ENCODE results near the gene SLC25A1. TPM values are rescaled to one million over a fixed set of nuclear protein-coding genes. Genes with fewer than 3 reads are reported as not detected.

SLC25A1 gene
- total RNA-seq, 1 experiment from 2014 or later = 162 TPM

GRCh38 chr22:19193879-19194278 is 15.3 kb upstream of the SLC25A1 start:
- Histone ChIP-seq H3K27ac (ENCODE audit: low read length) (no peak overlapping the region), H3K4me3 (ENCODE audit: low read depth in 2 of 2, low read length in 2 of 2) (no peak overlapping the region), H3K4me1 (ENCODE audit: control insufficient read depth, insufficient read depth, low read length) (no peaks in the 10 kb centered on the region), H3K36me3 (ENCODE audit: control insufficient read depth, insufficient read depth, low read length) (no peaks in the 10 kb centered on the region), H3K27me3 (ENCODE audit: control insufficient read depth, insufficient read depth, low read length) (no peaks in the 10 kb centered on the region), H3K9me3 (ENCODE audit: control insufficient read depth, insufficient read depth, low read depth, low read length) (no peaks in the 10 kb centered on the region)
- ChIA-PET POLR2A (no interaction called here), CTCF (no interaction called here)
- no TSS peak for BruUV-seq (replicated peaks)
- in situ Hi-C loops (cut with HindIII; ENCODE audit: low pct_unique_long_range_greater_than_20kb, low sequenced_read_pairs) (no loop called here), intact Hi-C loops (cut with micrococcal nuclease; ENCODE audit: unreplicated experiment) (no loop called here)
- ATAC-seq = no peak
- TF ChIP-seq TCF7L2 (IDR thresholded peaks at IDR 0.05; ENCODE audit: low read depth, low read length) (no peak), SIN3A (IDR thresholded peaks at IDR 0.05; ENCODE audit: borderline replicate concordance, insufficient read depth, low read depth, low read length) (no peak), REST (IDR thresholded peaks at IDR 0.05; ENCODE audit: insufficient read depth in 1 of 2, low read depth in 2 of 2, low read length in 1 of 2) (no peak), POLR2AphosphoS5 (IDR thresholded peaks at IDR 0.05; ENCODE audit: low read depth, low read length) (no peak)
- TF ChIP-seq, protein P1, sequence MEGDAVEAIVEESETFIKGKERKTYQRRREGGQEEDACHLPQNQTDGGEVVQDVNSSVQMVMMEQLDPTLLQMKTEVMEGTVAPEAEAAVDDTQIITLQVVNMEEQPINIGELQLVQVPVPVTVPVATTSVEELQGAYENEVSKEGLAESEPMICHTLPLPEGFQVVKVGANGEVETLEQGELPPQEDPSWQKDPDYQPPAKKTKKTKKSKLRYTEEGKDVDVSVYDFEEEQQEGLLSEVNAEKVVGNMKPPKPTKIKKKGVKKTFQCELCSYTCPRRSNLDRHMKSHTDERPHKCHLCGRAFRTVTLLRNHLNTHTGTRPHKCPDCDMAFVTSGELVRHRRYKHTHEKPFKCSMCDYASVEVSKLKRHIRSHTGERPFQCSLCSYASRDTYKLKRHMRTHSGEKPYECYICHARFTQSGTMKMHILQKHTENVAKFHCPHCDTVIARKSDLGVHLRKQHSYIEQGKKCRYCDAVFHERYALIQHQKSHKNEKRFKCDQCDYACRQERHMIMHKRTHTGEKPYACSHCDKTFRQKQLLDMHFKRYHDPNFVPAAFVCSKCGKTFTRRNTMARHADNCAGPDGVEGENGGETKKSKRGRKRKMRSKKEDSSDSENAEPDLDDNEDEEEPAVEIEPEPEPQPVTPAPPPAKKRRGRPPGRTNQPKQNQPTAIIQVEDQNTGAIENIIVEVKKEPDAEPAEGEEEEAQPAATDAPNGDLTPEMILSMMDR (IDR thresholded peaks at IDR 0.05) = no peak
- no peak for DNase-seq (ENCODE audit: low read depth, low spot score)

DNA sequence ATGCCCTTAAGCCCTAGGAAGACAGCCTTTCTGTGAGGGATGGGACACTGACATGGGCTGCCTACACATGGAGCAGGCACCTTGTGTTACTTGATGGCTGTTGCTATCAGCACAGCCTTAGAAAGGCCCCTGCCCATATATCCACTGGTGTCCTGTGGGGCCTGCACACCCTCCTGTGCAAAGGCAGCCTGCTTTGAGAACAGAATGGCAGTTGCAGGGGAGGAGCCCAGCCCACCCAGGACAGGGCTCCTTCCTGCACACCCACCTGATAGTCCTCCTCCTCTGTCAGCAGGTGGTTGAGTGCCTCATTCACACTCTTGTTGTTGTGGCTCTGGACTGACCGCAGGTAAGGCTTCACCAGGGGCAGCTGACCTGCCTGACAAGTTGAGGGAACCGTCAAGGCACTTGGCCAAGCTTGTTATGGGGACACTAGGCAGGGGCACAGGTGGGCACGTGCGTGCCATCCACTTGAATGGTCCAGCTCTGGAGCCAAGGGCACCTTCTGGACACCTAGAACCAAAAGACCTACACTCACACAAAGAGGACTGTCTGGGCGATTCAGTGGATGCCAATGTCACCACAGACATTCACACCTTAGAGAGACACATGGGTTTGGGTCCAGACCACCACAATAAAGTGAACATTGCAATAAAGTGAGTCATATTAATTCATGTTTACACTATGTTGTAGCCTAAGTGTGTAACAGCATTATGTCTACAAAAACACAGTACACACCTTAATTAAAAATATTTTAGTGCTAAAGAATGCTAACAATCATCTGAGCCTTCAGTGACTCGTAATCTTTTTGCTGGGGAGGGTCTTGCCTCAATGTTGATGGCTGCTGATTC is 9.4 kb upstream of the SLC25A1 start:
- DNase-seq (ENCODE audit: low read depth, low spot score) = no peak
- Histone ChIP-seq H3K36me3 (ENCODE audit: control insufficient read depth, insufficient read depth, low read length) (no peaks in the 10 kb centered on the region), H3K27ac (ENCODE audit: low read length) (no peak overlapping the region), H3K4me3 (ENCODE audit: low read depth in 2 of 2, low read length in 2 of 2) (no peak overlapping the region), H3K9me3 (ENCODE audit: control insufficient read depth, insufficient read depth, low read depth, low read length) (no peaks in the 10 kb centered on the region), H3K4me1 (ENCODE audit: control insufficient read depth, insufficient read depth, low read length) (no peaks in the 10 kb centered on the region), H3K27me3 (ENCODE audit: control insufficient read depth, insufficient read depth, low read length) (no peaks in the 10 kb centered on the region)
- CTCF ChIA-PET = no interaction called here
- TF ChIP-seq SIN3A (IDR thresholded peaks at IDR 0.05; ENCODE audit: borderline replicate concordance, insufficient read depth, low read depth, low read length) = no peak
- TF ChIP-seq REST (IDR thresholded peaks at IDR 0.05; ENCODE audit: insufficient read depth in 1 of 2, low read depth in 2 of 2, low read length in 1 of 2) = no peak
- TF ChIP-seq POLR2AphosphoS5 (IDR thresholded peaks at IDR 0.05; ENCODE audit: low read depth, low read length) = no peak
- TF ChIP-seq, protein P1 (IDR thresholded peaks at IDR 0.05) = no peak
- TF ChIP-seq TCF7L2 (IDR thresholded peaks at IDR 0.05; ENCODE audit: low read depth, low read length) = no peak
- no TSS peak for BruUV-seq (replicated peaks)
- ATAC-seq = no peak
- intact Hi-C loops (cut with micrococcal nuclease; ENCODE audit: unreplicated experiment) (no loop called here), in situ Hi-C loops (cut with HindIII; ENCODE audit: low pct_unique_long_range_greater_than_20kb, low sequenced_read_pairs) (no loop called here)
- POLR2A ChIA-PET = no interaction called here

All from Panc1 (cell line).